ENCODE data around the gene RSBN1. TPM values are rescaled to one million over a fixed set of nuclear protein-coding genes. Genes with fewer than 3 reads are reported as not detected.

Gene RSBN1
- total RNA-seq, 4 donors from 2014 or later: 33.5 to 56.4 (median 38.3) TPM

GRCh38 chr1:113834716-113835115 is 22.4 kb upstream of the RSBN1 start:
- intact Hi-C loops (cut with DNase I; ENCODE audit: low total_unique reads): loop anchor here (10.0 kb wide), 1 partner anchor 460 kb away; no protein-coding TSS in a partner anchor
- TF ChIP-seq POLR2A (IDR thresholded peaks at IDR 0.05): no peak
- TF ChIP-seq CTCF (IDR thresholded peaks at IDR 0.05): no peak
- Histone ChIP-seq H3K4me1 (no peaks in the 10 kb centered on the region), H3K36me3 (no peaks in the 10 kb centered on the region), H3K27ac (no peak overlapping the region), H3K9me3 (no peaks in the 10 kb centered on the region), H3K4me3 (no peak overlapping the region), H3K27me3 (no peaks in the 10 kb centered on the region)
- DNase-seq: no peak

- Histone ChIP-seq H3K9me3 (no peaks in the 10 kb centered on the region), H3K27me3 (no peaks in the 10 kb centered on the region), H3K4me3 (no peak overlapping the region), H3K4me1 (no peaks in the 10 kb centered on the region), H3K27ac (no peak overlapping the region), H3K36me3 (no peaks in the 10 kb centered on the region)
- no peak for DNase-seq
- intact Hi-C loops (cut with DNase I; ENCODE audit: low total_unique reads): loop anchor here (10.0 kb wide), 1 partner anchor 465 kb away; no protein-coding TSS in a partner anchor
- TF ChIP-seq POLR2A (IDR thresholded peaks at IDR 0.05): no peak
- TF ChIP-seq CTCF (IDR thresholded peaks at IDR 0.05): no peak
These were observed 17.8 kb upstream of the RSBN1 start for GRCh38 chr1:113830039-113830438.

GRCh38 chr1:113821916-113822315 is 9.6 kb upstream of the RSBN1 start:
- no peak overlapping the region for H3K4me3 ChIP-seq
- H3K27me3 ChIP-seq: no peaks in the 10 kb centered on the region
- no peaks in the 10 kb centered on the region for H3K9me3 ChIP-seq
- H3K27ac ChIP-seq: no peak overlapping the region
- TF ChIP-seq POLR2A (IDR thresholded peaks at IDR 0.05): no peak
- no peak for TF ChIP-seq CTCF (IDR thresholded peaks at IDR 0.05)
- H3K36me3 ChIP-seq: no peaks in the 10 kb centered on the region
- H3K4me1 ChIP-seq: no peaks in the 10 kb centered on the region
- intact Hi-C loops (cut with DNase I; ENCODE audit: low total_unique reads): no loop called here
- no peak for DNase-seq

- DNase-seq: no peak
- Histone ChIP-seq H3K36me3 (no peaks in the 10 kb centered on the region), H3K27ac (no peak overlapping the region), H3K4me1 (no peaks in the 10 kb centered on the region), H3K27me3 (no peaks in the 10 kb centered on the region), H3K9me3 (no peaks in the 10 kb centered on the region), H3K4me3 (no peak overlapping the region)
- no peak for TF ChIP-seq CTCF (IDR thresholded peaks at IDR 0.05)
- TF ChIP-seq POLR2A (IDR thresholded peaks at IDR 0.05): no peak
- intact Hi-C loops (cut with DNase I; ENCODE audit: low total_unique reads): no loop called here
These were observed 6.3 kb upstream of the RSBN1 start for GRCh38 chr1:113818578-113818977.

- Histone ChIP-seq H3K36me3 (no peaks in the 10 kb centered on the region), H3K27ac (peak overlapping the region in 1 of 2 donors; percentile 95), H3K4me3 (no peak overlapping the region), H3K4me1 (peaks cover 0 to 5% of the 10 kb centered on the region in 2 donors), H3K27me3 (no peaks in the 10 kb centered on the region), H3K9me3 (no peaks in the 10 kb centered on the region)
- TF ChIP-seq POLR2A (IDR thresholded peaks at IDR 0.05): no peak
- no peak for TF ChIP-seq CTCF (IDR thresholded peaks at IDR 0.05)
- peak in 1 of 2 donors; percentile 31 for DNase-seq
- intact Hi-C loops (cut with DNase I; ENCODE audit: low total_unique reads): no loop called here
These were observed 942 bp upstream of the RSBN1 start for GRCh38 chr1:113813218-113813617.
